Astrocyte (in vitro differentiated cells and primary cell): ENCODE measurements around the gene NCKAP5L. TPM values are rescaled to one million over a fixed set of nuclear protein-coding genes. Genes with fewer than 3 reads are reported as not detected.

Source experiments
- DNase-seq: peaks from one replicate; pipeline ENCODE4 v3.0.0-alpha.2; 2010; ENCODE audit warnings: low read depth
- FAIRE-seq: peaks from 2 replicates; lab custom pipeline; 2011; peaks lifted over from hg19 to GRCh38; lab: Jason Lieb, UNC
- H2AFZ ChIP-seq: 2 replicates; pipeline ENCODE4 v1.6.0; 2012; ENCODE audit warnings: low read depth, low read length, inconsistent platforms
- H3K27ac ChIP-seq: 2 replicates; pipeline ENCODE4 v1.5.1; 2011; ENCODE audit warnings: low read depth, low read length, inconsistent platforms
- H3K27me3 ChIP-seq: 2 replicates; pipeline ENCODE4 v1.6.0; 2011; ENCODE audit warnings: low read length, inconsistent platforms; ENCODE audit not compliant: insufficient read depth
- H3K36me3 ChIP-seq: 2 replicates; pipeline ENCODE4 v1.5.1; 2011; ENCODE audit warnings: low read length, inconsistent platforms; ENCODE audit not compliant: insufficient read depth
- H3K4me1 ChIP-seq: 2 replicates; pipeline ENCODE4 v1.5.1; 2011; ENCODE audit warnings: low read length, inconsistent platforms; ENCODE audit not compliant: insufficient read depth
- H3K4me2 ChIP-seq: 2 replicates; pipeline ENCODE4 v1.6.0; 2012; ENCODE audit warnings: low read length, inconsistent platforms
- H3K4me3 ChIP-seq: 2 replicates; pipeline ENCODE4 v1.5.1; 2011; ENCODE audit warnings: low read depth, mild to moderate bottlenecking, low read length, inconsistent platforms; ENCODE audit not compliant: insufficient read depth
- H3K79me2 ChIP-seq: 2 replicates; pipeline ENCODE4 v1.6.0; 2012; ENCODE audit warnings: mild to moderate bottlenecking, low read length, inconsistent platforms; ENCODE audit not compliant: insufficient read depth
- H3K9ac ChIP-seq: 2 replicates; pipeline ENCODE4 v1.6.0; 2012; ENCODE audit warnings: mild to moderate bottlenecking, low read length, inconsistent platforms
- H3K9me3 ChIP-seq: 2 replicates; pipeline ENCODE4 v1.5.1; 2012; ENCODE audit warnings: low read depth, mild to moderate bottlenecking, low read length, inconsistent platforms; ENCODE audit not compliant: insufficient read depth
- H4K20me1 ChIP-seq: 2 replicates; pipeline ENCODE4 v1.6.0; 2012; ENCODE audit warnings: low read length, inconsistent platforms; ENCODE audit not compliant: insufficient read depth
- H3K27ac Mint-ChIP-seq: one replicate; pipeline ENCODE4 v1.8.0; 2021; ENCODE audit warnings: mild to moderate bottlenecking, mixed read lengths; ENCODE audit not compliant: unreplicated experiment
- H3K27me3 Mint-ChIP-seq: one replicate; pipeline ENCODE4 v1.8.0; 2021; ENCODE audit warnings: low read depth, mixed read lengths; ENCODE audit not compliant: unreplicated experiment
- H3K36me3 Mint-ChIP-seq: one replicate; pipeline ENCODE4 v1.8.0; 2021; ENCODE audit warnings: low read depth, mixed read lengths; ENCODE audit not compliant: unreplicated experiment
- H3K4me1 Mint-ChIP-seq: one replicate; pipeline ENCODE4 v1.8.0; 2021; ENCODE audit warnings: low read depth, mixed read lengths; ENCODE audit not compliant: unreplicated experiment
- H3K4me3 Mint-ChIP-seq: one replicate; pipeline ENCODE4 v1.8.0; 2021; ENCODE audit warnings: mild to moderate bottlenecking, moderate library complexity, mixed read lengths; ENCODE audit not compliant: unreplicated experiment
- H3K9me3 Mint-ChIP-seq: one replicate; pipeline ENCODE4 v1.8.0; 2021; ENCODE audit warnings: mild to moderate bottlenecking, mixed read lengths; ENCODE audit not compliant: unreplicated experiment
- CTCF ChIP-seq: IDR thresholded peaks from 2 replicates; pipeline ENCODE4 v1.5.1; 2011; ENCODE audit warnings: low read depth, mild to moderate bottlenecking, inconsistent platforms, low read length, moderate library complexity; ENCODE audit not compliant: insufficient read depth
- EZH2 ChIP-seq: IDR thresholded peaks from 2 replicates; pipeline ENCODE4 v1.6.1; 2012; ENCODE audit warnings: mild to moderate bottlenecking, low read length, inconsistent platforms; ENCODE audit not compliant: insufficient read depth
- total RNA-seq: library from RNA; stranded (reverse); gene quantifications from 2 replicates; pipeline ENCODE4 v1.2.1, GENCODE V29; 2021

The NCKAP5L gene
- total RNA-seq, 1 donor from 2014 or later: 59.5 TPM

- no peaks in the 10 kb centered on the region for H3K36me3 Mint-ChIP-seq
- H3K36me3 ChIP-seq: no peaks in the 10 kb centered on the region
- peaks cover 4% of the 10 kb centered on the region for H3K4me1 Mint-ChIP-seq
- peak overlapping the region; percentile 90 for H3K9ac ChIP-seq
- FAIRE-seq: no peak
- no peaks in the 10 kb centered on the region for H3K9me3 ChIP-seq
- peak overlapping the region; percentile 91 for H2AFZ ChIP-seq
- H3K27me3 ChIP-seq: peaks cover 5% of the 10 kb centered on the region
- H3K27ac Mint-ChIP-seq: peak overlapping the region; percentile 78
- peaks cover 4% of the 10 kb centered on the region for H3K27me3 Mint-ChIP-seq
- H3K9me3 Mint-ChIP-seq: no peaks in the 10 kb centered on the region
- peaks cover 6% of the 10 kb centered on the region for H4K20me1 ChIP-seq
- H3K4me2 ChIP-seq: peak overlapping the region; percentile 100
- H3K27ac ChIP-seq: peak overlapping the region; percentile 78
- peak overlapping the region; percentile 89 for H3K4me3 Mint-ChIP-seq
- TF ChIP-seq CTCF: no peak
- TF ChIP-seq EZH2: no peak
- peaks cover 15% of the 10 kb centered on the region for H3K79me2 ChIP-seq
- H3K4me1 ChIP-seq: peaks cover 10% of the 10 kb centered on the region
- no peak for DNase-seq
- H3K4me3 ChIP-seq: peak overlapping the region; percentile 95
These were observed 15.2 kb upstream of the NCKAP5L start for GRCh38 chr12:49843411-49843810.

- Histone ChIP-seq H3K4me3 (peak within 1 kb of the TSS; percentile 95), H3K27ac (peak within 1 kb of the TSS; percentile 78), H3K79me2 (peaks cover 15% of the 10 kb centered on the region), H3K9me3 (no peaks in the 10 kb centered on the region), H3K4me1 (peaks cover 10% of the 10 kb centered on the region), H3K9ac (peak within 1 kb of the TSS; percentile 90), H3K4me2 (peak within 1 kb of the TSS; percentile 100), H3K27me3 (no peaks in the 10 kb centered on the region), H2AFZ (peak within 1 kb of the TSS; percentile 91), H3K36me3 (peaks cover 1% of the 10 kb centered on the region), H4K20me1 (peaks cover 11% of the 10 kb centered on the region)
- Mint-ChIP-seq H3K27me3 (no peaks in the 10 kb centered on the region), H3K4me3 (peak within 1 kb of the TSS; percentile 89), H3K9me3 (no peaks in the 10 kb centered on the region), H3K36me3 (peaks cover 2% of the 10 kb centered on the region), H3K4me1 (peaks cover 4% of the 10 kb centered on the region), H3K27ac (peak within 1 kb of the TSS; percentile 94)
- FAIRE-seq (no peak), DNase-seq (peak; percentile 85)
- TF ChIP-seq EZH2 (no peak), CTCF (no peak)
These were observed 14.5 kb upstream of the NCKAP5L start, which contains the start of gene BCDIN3D for GRCh38 chr12:49842519-49843352. Gene BCDIN3D (minus strand): TSS chr12:49843106. CDS start chr12:49843087, 19 bp downstream.
